MM.1S (cell line): ENCODE results near the gene TGFB2.

Source experiments
- CTCF ChIP-seq: fragments of 300-600 bp; sonication (generic); IDR thresholded peaks from 2 replicates; pipeline ENCODE4 v1.5.1; 2016; ENCODE audit warnings: antibody characterized with exemption, low read length, mixed read lengths
- EZH2 ChIP-seq: fragments of 300-600 bp; sonication (generic); optimal IDR thresholded peaks from 2 replicates; pipeline ENCODE3; 2017; ENCODE audit warnings: low read depth, mild to moderate bottlenecking, antibody characterized with exemption, low read length, mixed read lengths

GRCh38 chr1:218456444-218456843, 111.3 kb downstream of the TGFB2 start:
- TF ChIP-seq EZH2 (no peak), CTCF (no peak)
